ENCODE measurements around the gene C7orf25.
A peak's percentile ranks its signal among the peaks of the same experiment; 100 is the strongest.

Gene C7orf25

GRCh38 chr7:42911454-42912447, at the start of gene C7orf25:
C7orf25 (minus strand) TSS chr7:42912070; CDS start chr7:42910900, 1,170 bp downstream.
- peak; percentile 92 for DNase-seq (ENCODE audit: low read depth)

- no peak for DNase-seq (ENCODE audit: low read depth)
These were observed 49.3 kb upstream of the C7orf25 start for GRCh38 chr7:42961170-42961569.

GRCh38 chr7:42960762-42961161, 48.9 kb upstream of the C7orf25 start:
- DNase-seq (ENCODE audit: low read depth), result no peak

DNA sequence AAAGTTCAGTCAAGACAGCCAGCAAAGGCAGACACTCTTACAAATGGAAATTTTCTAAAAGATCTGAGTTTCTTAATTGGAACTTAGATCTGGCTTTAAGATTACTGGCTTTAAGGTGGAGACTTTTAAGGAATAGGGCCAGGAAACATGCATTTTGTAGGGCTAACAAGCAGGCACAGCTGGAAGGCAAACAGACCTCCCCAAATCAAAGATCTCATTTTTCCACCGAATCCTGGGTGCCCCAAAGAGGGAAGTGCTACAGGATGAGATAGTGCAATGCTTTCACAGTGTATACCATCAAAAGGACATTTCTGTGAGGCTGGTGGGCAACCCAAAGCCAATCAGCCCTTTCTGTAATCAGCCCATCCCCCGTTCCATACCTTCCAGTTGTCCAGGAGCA, 47.7 kb upstream of the C7orf25 start:
- DNase-seq (ENCODE audit: low read depth), result no peak

- DNase-seq (ENCODE audit: low read depth), result no peak
These were observed 44.2 kb upstream of the C7orf25 start for GRCh38 chr7:42956062-42956461.

DNA sequence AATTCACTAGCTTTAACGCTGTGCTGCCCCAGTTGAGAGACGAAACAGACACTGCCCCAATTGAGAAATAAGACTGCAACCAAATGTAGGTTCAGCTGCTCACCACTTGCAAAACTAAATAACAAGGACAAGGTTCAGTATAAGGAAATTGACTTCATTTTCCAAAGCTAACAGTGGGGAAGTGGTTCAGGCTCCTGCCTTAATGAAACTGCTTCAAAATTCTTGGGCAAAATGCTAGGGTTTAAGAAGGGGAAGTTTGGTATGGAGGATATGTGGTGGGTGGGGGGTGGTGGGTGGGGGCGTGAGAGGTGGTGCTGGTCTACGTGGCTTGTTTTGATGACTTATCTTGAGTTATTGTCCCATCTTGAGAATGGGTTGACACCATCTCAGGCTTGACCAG, 42.1 kb upstream of the C7orf25 start:
- no peak for DNase-seq (ENCODE audit: low read depth)

- no peak for DNase-seq (ENCODE audit: low read depth)
These were observed 40.5 kb upstream of the C7orf25 start for GRCh38 chr7:42952328-42952727.

DNA sequence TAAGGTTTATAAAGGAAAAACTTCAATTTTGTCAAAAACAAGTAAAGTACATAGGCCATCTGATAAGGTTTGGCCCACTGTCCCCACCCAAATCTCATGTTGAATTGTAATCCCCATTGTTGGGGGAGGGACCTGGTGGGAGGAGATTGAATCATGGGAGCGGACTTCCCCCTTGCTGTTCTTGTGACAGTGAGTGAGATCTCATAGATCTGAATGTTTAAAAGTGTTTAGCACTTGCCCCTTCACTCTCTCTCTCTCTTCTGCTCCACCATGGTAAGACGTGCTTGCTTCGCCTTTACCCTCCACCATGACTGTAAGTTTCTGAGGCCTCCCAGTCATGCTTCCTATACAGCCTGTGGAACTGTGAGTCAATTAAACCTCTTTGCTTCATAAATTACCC, 38.5 kb upstream of the C7orf25 start:
- no peak for DNase-seq (ENCODE audit: low read depth)

DNA sequence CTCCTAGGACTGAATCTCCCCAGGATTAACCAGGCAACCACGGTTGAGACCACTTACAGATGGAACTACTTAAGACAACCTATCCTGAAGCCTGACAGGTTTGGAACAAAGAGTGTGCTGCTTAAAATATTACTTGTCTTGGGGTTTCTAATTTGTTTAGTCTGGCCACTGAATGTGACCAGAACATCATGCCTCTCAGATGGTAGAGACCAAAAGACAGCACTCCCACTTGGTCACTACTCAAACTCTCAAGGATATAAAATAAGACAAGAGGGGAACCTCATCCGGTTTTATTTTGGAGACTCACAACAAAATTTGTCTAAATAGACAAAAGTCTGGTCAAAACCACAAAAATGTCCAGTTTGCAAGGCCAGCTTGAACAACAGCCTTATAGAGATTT, 35.7 kb upstream of the C7orf25 start:
- DNase-seq (ENCODE audit: low read depth), result no peak

- no peak for DNase-seq (ENCODE audit: low read depth)
These were observed 34.7 kb upstream of the C7orf25 start for GRCh38 chr7:42946627-42946950.

DNA sequence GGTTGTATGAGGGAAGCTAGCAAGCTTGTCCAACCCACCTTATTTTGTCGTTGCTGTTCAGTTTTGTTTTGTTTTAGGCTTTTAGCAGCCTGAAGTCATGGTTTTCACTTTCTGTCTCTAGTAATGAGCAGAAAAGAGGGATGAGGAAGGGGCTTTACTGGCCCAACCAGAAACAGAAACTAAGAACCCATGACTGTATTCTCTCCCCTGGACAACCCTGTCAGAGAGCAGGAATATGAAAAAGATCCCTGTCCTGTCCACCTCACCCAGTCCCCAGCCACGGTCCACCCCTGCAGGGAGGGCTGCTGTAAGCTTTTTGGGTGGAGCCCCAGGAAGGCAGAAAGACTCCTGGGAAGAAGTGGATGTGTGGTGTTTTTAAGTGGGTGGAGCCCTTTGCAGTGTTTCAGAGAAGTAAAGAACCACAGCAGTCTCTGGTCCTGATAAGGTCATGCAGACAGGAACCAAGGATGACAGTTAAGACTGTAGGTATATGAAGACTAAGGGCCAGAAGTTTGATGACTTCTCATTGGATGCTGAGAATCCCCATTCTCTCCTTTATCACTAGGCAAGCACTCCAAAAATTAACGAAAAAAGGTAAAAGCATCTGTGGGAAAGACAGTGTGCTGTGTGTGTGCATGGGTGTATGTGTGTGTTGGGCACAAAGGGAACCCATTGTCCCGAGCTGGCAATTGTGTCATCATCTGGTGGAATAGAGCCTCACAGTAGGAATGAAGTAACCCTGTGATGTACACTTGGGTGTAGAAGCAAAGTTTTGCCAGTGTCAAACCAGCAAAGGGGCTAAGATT, 34.2 kb upstream of the C7orf25 start:
- DNase-seq (ENCODE audit: low read depth), result no peak

DNA sequence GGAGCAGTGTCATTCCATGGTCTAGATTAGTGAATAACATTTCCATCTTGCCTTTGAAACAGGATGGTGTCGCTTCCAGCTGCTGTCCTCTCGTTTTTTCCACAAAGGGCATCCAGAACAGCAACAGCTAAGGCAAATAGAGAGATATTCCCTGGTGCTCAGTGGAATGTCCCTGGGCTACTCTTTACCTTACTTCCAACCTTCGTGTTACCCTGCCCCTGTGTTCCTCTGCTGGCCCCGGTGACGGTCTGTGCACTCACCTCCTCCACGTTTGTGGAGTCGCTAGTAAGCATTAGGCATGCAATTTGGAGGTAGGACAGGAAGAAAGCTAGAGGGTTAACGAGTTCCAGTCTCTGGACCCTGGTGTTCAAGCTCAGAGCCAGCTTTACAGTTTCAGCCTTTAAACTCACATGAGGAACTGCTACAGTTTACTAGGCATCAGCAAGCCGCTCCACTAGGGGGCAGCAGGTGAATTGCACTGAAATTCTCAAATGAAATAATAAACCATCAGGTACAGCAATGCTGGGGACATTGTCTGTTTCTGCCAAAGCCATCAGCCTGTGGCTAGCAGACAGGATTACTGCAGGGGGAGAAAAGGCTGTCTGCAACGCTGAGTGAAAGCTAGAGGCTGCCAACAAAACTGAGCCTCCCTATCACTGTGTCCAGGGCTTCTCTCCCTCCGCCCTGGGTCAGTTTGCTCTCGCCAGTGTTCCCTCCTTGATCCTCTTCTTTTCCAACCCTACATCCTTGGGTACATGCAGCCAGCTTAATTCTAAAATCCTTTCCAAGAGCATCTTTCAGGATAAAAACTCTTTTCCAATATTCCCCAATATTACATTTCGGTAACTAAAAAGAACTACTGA, 29.3 kb upstream of the C7orf25 start:
- DNase-seq (ENCODE audit: low read depth), result peak; percentile 73

- DNase-seq (ENCODE audit: low read depth), result no peak
These were observed 27.8 kb upstream of the C7orf25 start for GRCh38 chr7:42939457-42940240.

- DNase-seq (ENCODE audit: low read depth), result no peak
These were observed 24.0 kb upstream of the C7orf25 start for GRCh38 chr7:42935861-42936260.

- no peak for DNase-seq (ENCODE audit: low read depth)
These were observed 22.4 kb upstream of the C7orf25 start for GRCh38 chr7:42934291-42934690.

DNA sequence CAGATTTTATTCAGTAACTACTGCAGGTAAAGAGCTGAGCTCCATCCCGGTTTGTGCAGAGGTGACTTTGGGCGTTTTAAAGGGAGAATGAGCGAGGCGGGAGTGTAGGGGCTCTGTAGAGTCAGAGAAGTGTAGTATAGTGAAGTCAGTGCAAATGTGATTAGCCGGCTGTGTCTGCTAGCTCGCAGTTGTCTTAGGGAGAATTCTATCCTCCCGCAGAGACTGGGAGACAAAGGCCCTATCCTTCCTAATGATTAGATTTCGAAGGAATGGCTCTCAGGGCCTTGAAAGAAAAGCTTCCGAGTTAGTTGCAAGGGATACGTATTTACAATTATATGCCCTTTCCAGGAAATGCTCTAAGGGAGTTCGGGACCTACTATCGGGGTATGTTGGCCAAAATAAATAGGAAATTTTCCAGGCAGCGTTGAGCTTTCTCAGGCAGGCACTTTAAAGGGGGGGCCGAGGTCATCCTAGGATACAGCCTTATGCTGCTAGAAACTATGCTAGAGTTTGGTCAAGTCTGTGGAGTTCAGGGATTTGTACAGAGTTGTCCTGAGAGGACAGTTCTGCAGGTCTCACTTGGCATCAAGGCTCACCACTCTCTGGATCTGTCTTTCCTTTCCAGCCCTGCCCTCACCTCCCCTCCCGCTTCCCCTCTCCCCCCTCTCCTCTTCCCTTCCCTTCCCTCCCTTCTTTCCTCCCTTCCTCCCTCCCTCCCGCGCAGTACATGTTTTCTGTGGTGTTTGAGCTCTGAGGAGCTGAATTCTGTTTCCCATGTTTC, 21.1 kb upstream of the C7orf25 start:
- DNase-seq (ENCODE audit: low read depth), result no peak

- DNase-seq (ENCODE audit: low read depth), result peak; percentile 89
These were observed 20.2 kb upstream of the C7orf25 start, which contains the start of the genes MRPL32 and PSMA2 for GRCh38 chr7:42931834-42932651. MRPL32 (plus strand) TSS chr7:42932376; CDS start chr7:42932387, 11 bp downstream. PSMA2 (minus strand) TSS chr7:42932174; CDS start chr7:42932158, 16 bp downstream.

DNA sequence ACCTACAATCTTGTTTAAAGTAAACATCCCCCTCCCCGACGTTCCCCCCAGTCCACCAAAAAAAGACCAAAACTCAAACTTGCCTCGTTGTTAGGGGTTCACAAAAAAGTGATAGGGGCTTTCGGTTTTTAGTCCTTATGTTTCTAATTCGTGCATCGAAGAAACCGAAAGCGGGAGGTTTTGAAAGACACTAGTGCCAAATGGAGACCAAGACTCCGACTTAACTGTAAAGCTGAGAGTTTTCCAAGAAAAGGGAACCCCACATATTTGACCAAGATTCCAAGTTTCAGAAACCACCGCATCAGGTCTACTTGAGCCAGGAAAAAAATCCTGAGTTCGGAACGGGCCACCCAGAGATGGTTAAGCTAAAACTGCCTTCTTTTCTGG, 19.6 kb upstream of the C7orf25 start:
- DNase-seq (ENCODE audit: low read depth), result no peak

DNA sequence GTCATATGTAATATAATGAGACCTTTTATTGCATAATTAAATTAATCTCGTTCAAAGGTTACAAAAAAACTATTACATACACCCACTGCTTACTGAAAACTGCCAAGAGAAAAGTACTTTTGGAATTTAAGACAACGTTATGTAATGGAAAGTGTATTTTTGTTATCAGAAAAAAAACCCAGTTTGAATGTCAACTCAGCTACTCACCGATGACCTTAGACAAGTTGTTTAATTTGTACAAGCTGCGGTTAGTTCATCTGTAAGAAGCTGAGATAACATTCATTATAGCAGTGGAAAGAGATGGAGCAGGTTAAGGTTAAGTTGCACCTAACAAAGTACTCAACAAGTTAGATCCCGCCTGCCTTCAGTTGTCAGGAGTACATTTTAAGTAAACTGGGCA, 19.0 kb upstream of the C7orf25 start:
- no peak for DNase-seq (ENCODE audit: low read depth)
